Endothelial cell of umbilical vein (primary cell): Measurements from ENCODE around the gene DACT2. TPM values are rescaled to one million over a fixed set of nuclear protein-coding genes. Genes with fewer than 3 reads are reported as not detected.

Source experiments
- BruUV-seq: library from RNA; stranded (reverse); fragments of 400-500 nt; replicated peaks from 2 replicates; lab custom pipeline; 2021; lab: Mats Ljungman, UMichigan
- CTCF ChIA-PET: fragments of 300-600, 350-600 bp; sonication (Branson Sonifier 250); formaldehyde crosslinking; loops from one replicate; lab custom pipeline; 2021; ENCODE audit warnings: antibody characterized with exemption, inconsistent platforms; lab: Charles Lee
- POLR2A ChIA-PET: fragments of 300-600, 350-600 bp; sonication (Branson Sonifier 250); formaldehyde crosslinking; loops from one replicate; lab custom pipeline; 2021; ENCODE audit warnings: antibody characterized with exemption, inconsistent platforms; lab: Charles Lee
- DNase-seq: peaks from one replicate; pipeline ENCODE4 v3.0.0-alpha.2; 2011; ENCODE audit warnings: low read depth, low spot score
- FAIRE-seq: peaks from 2 replicates; lab custom pipeline; 2011; peaks lifted over from hg19 to GRCh38; lab: Jason Lieb, UNC
- H2AFZ ChIP-seq: 2 replicates; pipeline ENCODE4 v1.6.0; 2012; ENCODE audit warnings: low read depth, low read length, control low read depth, inconsistent platforms
- H3K27ac ChIP-seq: 2 replicates; pipeline ENCODE4 v1.5.1; 2011; ENCODE audit warnings: low read depth, mild to moderate bottlenecking, control low read depth, low read length, moderate library complexity; ENCODE audit not compliant: insufficient read depth
- H3K27me3 ChIP-seq, 2 experiments: 2 replicates each; pipeline versions ENCODE4 v1.6.0 to v1.6.1; 2011; ENCODE audit warnings: low read length in 2 of 2, mixed read lengths in 1 of 2; ENCODE audit not compliant: control insufficient read depth in 2 of 2, insufficient read depth in 2 of 2
- H3K36me3 ChIP-seq, 2 experiments: 2 replicates in 1 of 2; 3 replicates in 1 of 2; pipeline ENCODE4 v1.5.1; 2011; ENCODE audit warnings: low read length in 2 of 2, mild to moderate bottlenecking in 1 of 2, moderate library complexity in 1 of 2; ENCODE audit not compliant: control insufficient read depth in 2 of 2, insufficient read depth in 2 of 2; ENCODE audit errors: extremely low read depth in 1 of 2
- H3K4me1 ChIP-seq: 3 replicates; pipeline ENCODE4 v1.5.1; 2011; ENCODE audit warnings: mild to moderate bottlenecking, low read length; ENCODE audit not compliant: control insufficient read depth, insufficient read depth; ENCODE audit errors: extremely low read depth
- H3K4me2 ChIP-seq: 2 replicates; pipeline ENCODE4 v1.6.1; 2011; ENCODE audit warnings: low read length, control low read depth, mixed read lengths; ENCODE audit not compliant: insufficient read depth
- H3K4me3 ChIP-seq, 3 experiments: fragments of 200-600 bp in 1 of 3; sonication (generic), shearing (Covaris generic) in 1 of 3; replicated peaks in 1 of 3; 2 replicates each; pipeline ENCODE4 v1.5.1; 2011 to 2016; ENCODE audit warnings: control low read depth in 3 of 3, low read length in 3 of 3, mild to moderate bottlenecking in 2 of 3, inconsistent platforms in 1 of 3, low read depth in 1 of 3, moderate library complexity in 1 of 3; ENCODE audit not compliant: insufficient read depth in 1 of 3
- H3K79me2 ChIP-seq: 2 replicates; pipeline ENCODE4 v1.6.0; 2012; ENCODE audit warnings: low read length, inconsistent platforms; ENCODE audit not compliant: control insufficient read depth, insufficient read depth
- H3K9ac ChIP-seq: replicated peaks from 2 replicates; pipeline ENCODE3; 2011; ENCODE audit warnings: low read length, control low read depth; ENCODE audit not compliant: insufficient read depth; ENCODE audit errors: extremely low read depth
- H3K9me1 ChIP-seq: replicated peaks from 3 replicates; pipeline ENCODE4 v1.6.0; 2011; ENCODE audit warnings: mild to moderate bottlenecking, low read length; ENCODE audit not compliant: control insufficient read depth, insufficient read depth; ENCODE audit errors: extremely low read depth
- H3K9me3 ChIP-seq: replicated peaks from 2 replicates; pipeline ENCODE4 v1.5.1; 2012; ENCODE audit warnings: low read length, inconsistent platforms; ENCODE audit not compliant: control insufficient read depth, insufficient read depth
- H4K20me1 ChIP-seq: replicated peaks from 2 replicates; pipeline ENCODE3; 2011; ENCODE audit warnings: mild to moderate bottlenecking, low read length; ENCODE audit not compliant: control insufficient read depth, insufficient read depth; ENCODE audit errors: extremely low read depth
- CTCF ChIP-seq, 2 donors: IDR thresholded peaks; 1 replicate in 1 of 2; 2 replicates in 1 of 2; pipeline ENCODE4 v1.5.1; 2011; ENCODE audit warnings: low read length in 2 of 2, mild to moderate bottlenecking in 2 of 2, moderate library complexity in 2 of 2, control low read depth in 1 of 2, inconsistent platforms in 1 of 2, low read depth in 1 of 2; ENCODE audit not compliant: insufficient read depth in 1 of 2; ENCODE audit errors: extremely low read depth in 1 of 2
- EZH2 ChIP-seq: IDR thresholded peaks from 2 replicates; pipeline ENCODE4 v1.6.1; 2012; ENCODE audit warnings: borderline replicate concordance, low read depth, mild to moderate bottlenecking, moderate library complexity, low read length, inconsistent platforms; ENCODE audit not compliant: severe bottlenecking
- FOS ChIP-seq: IDR thresholded peaks from 2 replicates; pipeline ENCODE4 v1.6.1; 2011; ENCODE audit warnings: mild to moderate bottlenecking, low read length, moderate library complexity, borderline replicate concordance; ENCODE audit not compliant: insufficient read depth
- GATA2 ChIP-seq: IDR thresholded peaks from 2 replicates; pipeline ENCODE4 v1.7.0; 2011; ENCODE audit warnings: low read depth, mild to moderate bottlenecking, moderate library complexity, mixed read lengths, low read length; ENCODE audit not compliant: insufficient read length, insufficient read depth
- JUN ChIP-seq: IDR thresholded peaks from 2 replicates; pipeline ENCODE4 v1.6.1; 2011; ENCODE audit warnings: borderline replicate concordance, low read depth; ENCODE audit not compliant: insufficient read length, insufficient read depth
- MAX ChIP-seq: IDR thresholded peaks from 2 replicates; pipeline ENCODE4 v1.6.1; 2011; ENCODE audit not compliant: insufficient read depth, insufficient read length
- MYC ChIP-seq: IDR thresholded peaks from one replicate; pipeline ENCODE4 v1.6.1; 2011; ENCODE audit warnings: mild to moderate bottlenecking, low read depth, low read length
- POLR2A ChIP-seq: IDR thresholded peaks from 2 replicates; pipeline ENCODE4 v1.6.1; 2012; ENCODE audit warnings: low read depth, mild to moderate bottlenecking, control low read depth, low read length
- POLR2AphosphoS5 ChIP-seq: IDR thresholded peaks from 2 replicates; pipeline ENCODE4 v1.6.1; 2012; ENCODE audit warnings: low read depth, mild to moderate bottlenecking, control low read depth, low read length, moderate library complexity; ENCODE audit not compliant: insufficient read depth
- dilution Hi-C: fragments of 300-500 bp; cut with MboI; formaldehyde crosslinking; loops from one replicate; pipeline ENCODE4 v1.15.0; 2019; ENCODE audit warnings: low sequenced_read_pairs; ENCODE audit not compliant: extremely low pct_ligation_motif_present
- intact Hi-C: fragments of 100-400 bp; cut with micrococcal nuclease; formaldehyde crosslinking; loops from one replicate; pipeline ENCODE4 v1.10.0; 2022
- polyA plus RNA-seq, 4 experiments: library from polyadenylated mRNA; depleted of rRNA in 3 of 4; stranded (reverse) in 3 of 4; unstranded in 1 of 4; fragments of >200 nt; gene quantifications; 2 replicates each; pipeline versions ENCODE4 v1.2.1 to v1.2.3, GENCODE V29; 2011 to 2012; ENCODE audit warnings: missing spikeins in 1 of 4
- total RNA-seq: library from RNA; stranded (reverse); gene quantifications from 2 replicates; pipeline ENCODE4 v1.2.3, GENCODE V29; 2021

DACT2 gene
- total and polyA plus RNA-seq, 2 donors (not counting 3 experiments of a cell fraction or from before 2014, with no cell fraction given): not detected

DNA sequence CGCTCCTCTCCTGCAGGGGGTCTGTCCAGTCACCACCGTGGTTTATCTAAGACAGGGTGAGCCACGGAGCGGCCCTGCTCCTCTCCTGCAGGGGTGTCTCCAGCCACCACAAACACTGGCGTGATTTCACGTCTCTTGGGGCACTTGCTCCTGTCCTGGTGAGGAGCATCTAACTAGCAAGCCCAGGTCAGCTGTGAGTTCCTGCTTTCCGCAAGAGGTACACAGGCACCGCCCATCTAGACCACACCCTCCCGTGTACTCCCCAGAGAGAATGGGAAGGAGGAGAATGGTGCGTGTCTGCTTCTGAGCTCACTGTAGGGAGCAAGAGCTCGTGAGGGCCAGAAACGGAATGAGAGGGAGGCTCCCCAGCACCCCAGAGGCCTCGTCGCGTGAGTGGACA lies 40.7 kb downstream of the DACT2 start:
- DNase-seq (no peak), FAIRE-seq (no peak)
- H3K4me2 ChIP-seq: no peak overlapping the region
- no peak overlapping the region for H3K9ac ChIP-seq
- H3K27ac ChIP-seq: no peak overlapping the region
- no peaks in the 10 kb centered on the region for H3K4me1 ChIP-seq
- H3K9me1 ChIP-seq: no peaks in the 10 kb centered on the region
- no peak overlapping the region for H3K4me3 ChIP-seq
- no peaks in the 10 kb centered on the region for H3K27me3 ChIP-seq
- ChIA-PET POLR2A (no interaction called here), CTCF (no interaction called here)
- no TSS peak for BruUV-seq
- no peaks in the 10 kb centered on the region for H4K20me1 ChIP-seq
- H2AFZ ChIP-seq: no peak overlapping the region
- intact Hi-C loops (no loop called here), dilution Hi-C loops (no loop called here)
- no peaks in the 10 kb centered on the region for H3K36me3 ChIP-seq
- H3K79me2 ChIP-seq: no peaks in the 10 kb centered on the region
- no peaks in the 10 kb centered on the region for H3K9me3 ChIP-seq
- TF ChIP-seq CTCF (IDR thresholded peaks at IDR 0.05; ENCODE audit: extremely low read depth in 1 of 2, insufficient read depth in 1 of 2, low read depth in 1 of 2, low read length in 2 of 2) (no peak), EZH2 (no peak), POLR2AphosphoS5 (no peak), GATA2 (no peak), MYC (no peak), POLR2A (no peak), FOS (no peak), JUN (no peak), MAX (no peak)
